Measurements from ENCODE around the gene PLA2G4A.

The PLA2G4A gene

GRCh38 chr1:186978596-186979556, 150.1 kb downstream of the PLA2G4A start:
- DNase-seq = peak; percentile 46

GRCh38 chr1:186980400-186980799, 151.7 kb downstream of the PLA2G4A start:
- no peak for DNase-seq

GRCh38 chr1:186982116-186982515, 153.4 kb downstream of the PLA2G4A start:
- DNase-seq = no peak

GRCh38 chr1:186983327-186983726, 154.6 kb downstream of the PLA2G4A start:
- DNase-seq = peak; percentile 53

GRCh38 chr1:186984959-186985358, 156.2 kb downstream of the PLA2G4A start:
- DNase-seq = no peak

- DNase-seq = no peak
These were observed 157.2 kb downstream of the PLA2G4A start for GRCh38 chr1:186985889-186986491.

- no peak for DNase-seq
These were observed 158.3 kb downstream of the PLA2G4A start for GRCh38 chr1:186987065-186987464.

- DNase-seq = no peak
These were observed 159.0 kb downstream of the PLA2G4A start for GRCh38 chr1:186987769-186988168.

- no peak for DNase-seq
These were observed 165.2 kb downstream of the PLA2G4A start for GRCh38 chr1:186993996-186994395.

- no peak for DNase-seq
These were observed 166.1 kb downstream of the PLA2G4A start for GRCh38 chr1:186994897-186995296.

- no peak for DNase-seq
These were observed 168.1 kb downstream of the PLA2G4A start for GRCh38 chr1:186996816-186997215.

GRCh38 chr1:186997877-186998276, 169.1 kb downstream of the PLA2G4A start:
- DNase-seq = no peak

- DNase-seq = no peak
These were observed 170.8 kb downstream of the PLA2G4A start for GRCh38 chr1:186999506-186999905.

GRCh38 chr1:187001198-187001889, 172.6 kb downstream of the PLA2G4A start:
- no peak for DNase-seq

- no peak for DNase-seq
These were observed 174.6 kb downstream of the PLA2G4A start for GRCh38 chr1:187003353-187003752.

GRCh38 chr1:187006896-187007295, 178.1 kb downstream of the PLA2G4A start:
- no peak for DNase-seq

GRCh38 chr1:187009320-187009719, 180.6 kb downstream of the PLA2G4A start:
- no peak for DNase-seq

GRCh38 chr1:187010571-187011309, 182.0 kb downstream of the PLA2G4A start:
- DNase-seq = no peak

- no peak for DNase-seq
These were observed 184.9 kb downstream of the PLA2G4A start for GRCh38 chr1:187013582-187014200.

- no peak for DNase-seq
These were observed 189.5 kb downstream of the PLA2G4A start for GRCh38 chr1:187018291-187018690.

- no peak for DNase-seq
These were observed 198.5 kb downstream of the PLA2G4A start for GRCh38 chr1:187027253-187027652.

- DNase-seq = no peak
These were observed 203.7 kb downstream of the PLA2G4A start for GRCh38 chr1:187032316-187032981.

Measured in GF-D8 (cell line).